A549 (cell line): ENCODE measurements around the gene CENATAC. TPM values are rescaled to one million over a fixed set of nuclear protein-coding genes. Genes with fewer than 3 reads are reported as not detected.
A peak's percentile ranks its signal among the peaks of the same experiment; 100 is the strongest.

Experiments used
- ATAC-seq, 2 experiments: fragments of 200-7000 bp in 1 of 2; fragments of >200 bp in 1 of 2; cut with Nextera tagmentation in 1 of 2; cut with Tn5 transposase in 1 of 2; 3 replicates each; pipeline versions ENCODE4 v1.8.0 to v1.9.1; 2018 to 2020; ENCODE audit warnings: mild to moderate bottlenecking in 1 of 2, moderate library complexity in 1 of 2
- CTCF ChIA-PET: fragments of 300-600 bp; sonication (Branson Sonifier 250); formaldehyde crosslinking; extraction: SDS; loops from one replicate; lab custom pipeline; 2021; ENCODE audit warnings: antibody characterized with exemption, inconsistent platforms; lab: Yijun Ruan, JAX
- POLR2A ChIA-PET: fragments of 350-600 bp; formaldehyde crosslinking; extraction: SDS; loops from one replicate; lab custom pipeline; 2021; ENCODE audit warnings: antibody characterized with exemption, inconsistent platforms; lab: Yijun Ruan, JAX
- DNase-seq, 2 experiments: peaks; one replicate each; pipeline versions ENCODE4 v3.0.0 to v3.0.0-alpha.2; 2011 to 2016; ENCODE audit warnings: low read depth in 1 of 2, low spot score in 1 of 2
- FAIRE-seq: peaks from 2 replicates; lab custom pipeline; 2011; peaks lifted over from hg19 to GRCh38; lab: Jason Lieb, UNC
- H3K27ac ChIP-seq, 2 experiments: fragments of >200 bp; sonication (Bioruptor Twin); formaldehyde crosslinking; 3 replicates each; pipeline ENCODE4 v1.5.1; 2016 to 2017
- H3K4me1 ChIP-seq: fragments of >200 bp; sonication (Bioruptor Twin); formaldehyde crosslinking; 3 replicates; pipeline ENCODE4 v1.6.1; 2016
- H3K4me2 ChIP-seq: fragments of >200 bp; sonication (Bioruptor Twin); formaldehyde crosslinking; 3 replicates; pipeline ENCODE4 v1.6.1; 2016
- H3K4me3 ChIP-seq: fragments of >200 bp; sonication (Bioruptor Twin); formaldehyde crosslinking; 3 replicates; pipeline ENCODE4 v1.5.1; 2016
- H3K9me3 ChIP-seq: fragments of >200 bp; sonication (Bioruptor Twin); formaldehyde crosslinking; 3 replicates; pipeline ENCODE4 v1.6.1; 2016
- CHD4 ChIP-seq: fragments of 200-600 bp; sonication (generic); IDR thresholded peaks from 2 replicates; pipeline ENCODE4 v1.6.1; 2016; ENCODE audit warnings: antibody characterized with exemption, mild to moderate bottlenecking, borderline replicate concordance
- JUN ChIP-seq, 2 experiments: fragments of >200 bp; sonication (Bioruptor Twin); formaldehyde crosslinking; IDR thresholded peaks; 2 replicates in 1 of 2; 3 replicates in 1 of 2; pipeline ENCODE4 v1.6.1; 2016 to 2017
- NPAS2 ChIP-seq: fragments of 250-450 bp; sonication (Bioruptor Pico); IDR thresholded peaks from 2 replicates; pipeline ENCODE4 v1.8.0; 2022; ENCODE audit warnings: mild to moderate bottlenecking, moderate library complexity, borderline replicate concordance
- RAD21 ChIP-seq, 2 experiments: fragments of >200 bp in 1 of 2; sonication (Bioruptor Twin) in 1 of 2; formaldehyde crosslinking in 1 of 2; IDR thresholded peaks in 1 of 2; conservative IDR thresholded peaks in 1 of 2; 2 replicates in 1 of 2; 3 replicates in 1 of 2; pipeline ENCODE4 v1.6.1; 2012 to 2018; ENCODE audit warnings: inconsistent platforms in 1 of 2
- TP53 ChIP-seq: fragments of 250-450 bp; sonication (Bioruptor Pico); IDR thresholded peaks from 2 replicates; pipeline ENCODE4 v1.5.0; 2021; ENCODE audit warnings: mild to moderate bottlenecking, moderate library complexity
- ZSCAN20 ChIP-seq: fragments of 250-450 bp; sonication (Bioruptor Pico); IDR thresholded peaks from 2 replicates; pipeline ENCODE4 v1.8.0; 2022; ENCODE audit warnings: mild to moderate bottlenecking, moderate library complexity
- WGBS: methylation state at CpG from one replicate; pipeline ENCODE4 v1.1.6; 2017; ENCODE audit errors: missing lambda C conversion rate; 5-methylcytosine and 5-hydroxymethylcytosine counted together
- polyA plus RNA-seq, 4 experiments: library from polyadenylated mRNA; depleted of rRNA in 3 of 4; stranded (reverse); fragments of >200 nt; fragmentation: RNase III in 1 of 4; extraction: RNeasy Plus Mini Kit Qiagen cat#74134 plus additional on column Dnase treatment in 1 of 4; gene quantifications; 2 replicates in 3 of 4; 3 replicates in 1 of 4; pipeline ENCODE4 v1.2.3, GENCODE V29; 2011 to 2017
- TF ChIP-seq, protein P1 (sequence below): fragments of >200 bp; sonication (Bioruptor Twin); formaldehyde crosslinking; IDR thresholded peaks from 3 replicates; pipeline ENCODE4 v1.6.1; 2016

CENATAC gene
- polyA plus RNA-seq, 2 of the 4 experiments (the other 2 are of a cell fraction) = 11.1 to 20.2 TPM

DNA sequence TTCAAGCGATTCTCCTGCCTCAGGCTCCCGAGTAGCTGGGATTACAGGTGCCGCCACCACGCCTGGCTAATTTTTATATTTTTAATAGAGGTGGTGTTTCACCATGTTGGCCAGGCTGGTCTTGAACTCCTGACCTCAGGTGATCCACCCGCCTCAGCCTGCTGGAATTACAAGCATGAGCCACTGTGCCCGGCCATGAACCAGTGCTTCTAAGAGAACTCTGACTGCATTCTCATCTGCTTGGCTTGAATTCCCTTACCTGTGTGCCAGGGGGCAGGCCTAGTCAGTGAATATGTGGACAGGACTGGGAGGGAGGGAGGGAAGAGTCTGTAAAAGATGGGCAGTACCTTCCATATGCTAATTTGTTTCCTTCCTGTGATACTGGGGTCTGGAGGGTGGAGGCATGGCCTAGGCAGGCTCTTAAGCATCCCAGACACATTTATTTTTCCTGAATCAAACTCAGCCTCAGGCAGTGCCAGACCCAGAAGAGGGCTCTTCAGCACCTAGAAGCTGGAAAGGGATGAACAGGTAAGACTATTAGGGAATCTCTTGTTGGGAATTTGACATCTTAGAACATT, 13.6 kb downstream of the CENATAC start:
- H3K4me3 ChIP-seq = no peak overlapping the region
- FAIRE-seq = no peak
- peak; percentile 36; a peak in 4 of 6 replicates for ATAC-seq
- H3K4me2 ChIP-seq = no peak overlapping the region
- POLR2A ChIA-PET = no interaction called here
- WGBS = 90% methylated on average over 5 of the region's 6 CpGs
- TF ChIP-seq CHD4 = no peak
- no peak overlapping the region for H3K27ac ChIP-seq
- no peak for DNase-seq
- CTCF ChIA-PET = no interaction called here
- H3K4me1 ChIP-seq = peaks cover 14% of the 10 kb centered on the region
- no peaks in the 10 kb centered on the region for H3K9me3 ChIP-seq

DNA sequence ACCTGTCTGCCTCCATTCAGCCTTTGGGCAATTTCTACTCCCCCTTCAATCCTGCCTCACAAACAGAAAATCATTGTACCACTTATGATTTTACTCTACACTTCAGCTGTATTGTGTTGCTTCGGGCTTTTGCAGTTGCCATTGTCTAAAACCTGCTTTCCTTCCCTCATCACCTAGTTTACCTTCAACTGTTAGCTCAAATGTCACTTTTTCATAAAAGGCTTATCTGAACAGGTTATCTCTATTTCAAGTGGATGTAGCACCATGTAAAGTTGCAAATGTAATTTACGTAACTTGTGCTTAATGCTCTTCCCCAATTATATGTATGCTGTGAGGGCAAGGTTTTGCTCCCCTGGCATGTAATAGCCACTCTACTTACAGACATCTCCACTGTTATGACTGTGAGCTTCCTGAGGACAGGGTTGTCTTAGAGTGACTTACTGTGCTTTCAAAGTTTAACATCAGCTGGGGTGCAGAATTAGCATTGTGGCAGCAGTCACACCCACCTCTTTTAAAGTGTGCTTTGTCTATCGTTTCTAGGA, 14.8 kb downstream of the CENATAC start:
- CTCF ChIA-PET = no interaction called here
- Histone ChIP-seq H3K4me1 (peaks cover 18% of the 10 kb centered on the region), H3K27ac (no peak overlapping the region), H3K4me3 (no peak overlapping the region), H3K4me2 (no peak overlapping the region)
- FAIRE-seq (no peak), DNase-seq (no peak), ATAC-seq (peak in 1 of 2 experiments; percentile 16; a peak in 1 of 6 replicates)
- 86% methylated on average over 3 of the region's 3 CpGs for WGBS
- TF ChIP-seq, protein P1, sequence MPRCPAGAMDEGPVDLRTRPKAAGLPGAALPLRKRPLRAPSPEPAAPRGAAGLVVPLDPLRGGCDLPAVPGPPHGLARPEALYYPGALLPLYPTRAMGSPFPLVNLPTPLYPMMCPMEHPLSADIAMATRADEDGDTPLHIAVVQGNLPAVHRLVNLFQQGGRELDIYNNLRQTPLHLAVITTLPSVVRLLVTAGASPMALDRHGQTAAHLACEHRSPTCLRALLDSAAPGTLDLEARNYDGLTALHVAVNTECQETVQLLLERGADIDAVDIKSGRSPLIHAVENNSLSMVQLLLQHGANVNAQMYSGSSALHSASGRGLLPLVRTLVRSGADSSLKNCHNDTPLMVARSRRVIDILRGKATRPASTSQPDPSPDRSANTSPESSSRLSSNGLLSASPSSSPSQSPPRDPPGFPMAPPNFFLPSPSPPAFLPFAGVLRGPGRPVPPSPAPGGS = 0 out of 3 replicates have a peak, but pooled peaks have one; percentile 21
- TF ChIP-seq TP53 = no peak
- TF ChIP-seq, all 56 proteins: peak for 1
- POLR2A ChIA-PET = interaction anchor here (1.1 kb wide), 1 partner anchor 323 kb away, joined by 4 read pairs; no protein-coding TSS in a partner anchor
- no peaks in the 10 kb centered on the region for H3K9me3 ChIP-seq

DNA sequence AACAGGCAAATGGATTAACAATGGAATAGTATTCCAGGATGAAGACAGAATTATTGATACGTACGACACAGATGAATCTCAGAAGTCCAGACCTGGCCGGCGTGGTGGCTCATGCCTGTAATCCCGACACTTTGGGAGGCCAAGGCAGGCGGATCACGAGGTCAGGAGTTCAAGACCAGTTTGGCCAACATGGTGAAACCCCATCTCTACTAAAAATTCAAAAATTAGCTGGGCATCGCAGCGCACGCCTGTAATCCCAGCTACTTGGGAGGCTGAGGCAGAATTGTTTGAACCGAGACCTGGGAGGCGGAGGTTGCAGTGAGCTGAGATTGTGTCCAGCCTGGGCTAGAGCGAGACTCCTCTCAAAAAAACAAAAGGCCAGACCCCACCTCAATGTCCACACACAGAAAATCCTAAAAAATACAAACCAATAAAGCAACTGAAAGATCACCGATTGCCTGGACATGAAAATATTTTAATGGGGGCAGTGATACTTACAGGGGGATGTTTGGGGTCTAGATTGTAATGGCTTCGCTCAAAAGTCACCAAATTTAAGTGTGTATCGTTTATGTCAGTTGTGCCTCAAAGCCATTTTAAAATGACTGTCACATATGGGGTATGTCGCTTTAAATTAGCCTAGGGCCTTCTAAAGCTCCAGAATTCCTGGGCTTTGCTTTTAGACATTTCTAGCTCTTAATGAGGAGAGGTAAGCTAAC, 16.4 kb downstream of the CENATAC start:
- TF ChIP-seq, protein P1 = 0 out of 3 replicates have a peak, but pooled peaks have one; percentile 29
- TF ChIP-seq ZSCAN20 (CRISPR knock-in tag) = no peak
- TF ChIP-seq JUN (IDR thresholded peaks at IDR 0.05) = 0 out of 5 replicates have a peak, but pooled peaks of 1 of the 2 experiments have one; percentile 12
- no peak for DNase-seq
- H3K4me1 ChIP-seq = peaks cover 18% of the 10 kb centered on the region
- CTCF ChIA-PET = interaction anchor here (0.6 to 1.0 kb wide), 2 partner anchors 14 to 280 kb away, joined by 3 to 6 read pairs; no protein-coding TSS in a partner anchor
- H3K4me3 ChIP-seq = no peak overlapping the region
- POLR2A ChIA-PET = interaction anchor here (0.6 to 1.3 kb wide), 3 partner anchors 71 to 432 kb away, joined by 4 to 11 read pairs (median 4); partner anchors contain the start of gene HMBS
- no peak overlapping the region for H3K4me2 ChIP-seq
- ATAC-seq = no peak
- no peaks in the 10 kb centered on the region for H3K9me3 ChIP-seq
- FAIRE-seq = no peak
- no peak overlapping the region for H3K27ac ChIP-seq
- 94% methylated on average over 17 of the region's 17 CpGs for WGBS

DNA sequence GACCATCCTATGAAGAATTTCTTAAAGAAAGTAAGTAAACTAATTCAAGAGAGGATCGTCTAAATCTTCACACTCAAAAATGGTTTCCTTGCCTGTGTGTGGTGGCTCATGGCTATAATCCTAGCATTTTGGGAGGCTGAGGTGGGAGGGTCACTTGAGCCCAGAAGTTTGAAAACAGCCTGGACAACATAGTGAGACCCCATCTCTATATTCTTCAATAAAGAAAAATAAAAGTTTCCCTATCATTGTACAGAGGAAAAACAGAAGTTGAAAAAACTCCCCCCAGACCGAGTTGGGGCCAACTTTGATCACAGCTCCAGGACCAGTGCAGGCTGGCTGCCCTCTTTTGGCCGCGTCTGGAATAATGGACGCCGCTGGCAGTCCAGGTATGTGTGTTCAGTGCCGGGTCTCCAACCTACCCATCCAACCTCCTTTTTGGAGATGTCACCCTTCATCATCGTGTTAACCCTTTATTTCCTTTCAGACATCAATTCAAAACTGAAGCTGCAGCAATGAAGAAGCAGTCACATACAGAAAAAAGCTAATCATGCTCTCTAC, 17.2 kb downstream of the CENATAC start:
- ATAC-seq = no peak
- CTCF ChIA-PET = no interaction called here

More for the DNA sequence above, 17.2 kb downstream of the CENATAC start:
- no peaks in the 10 kb centered on the region for H3K9me3 ChIP-seq
- FAIRE-seq (no peak), DNase-seq (no peak)
- POLR2A ChIA-PET = interaction anchor here (0.6 to 1.4 kb wide), 4 partner anchors 16 to 432 kb away, joined by 4 to 11 read pairs (median 4); partner anchors contain the start of gene HMBS
- no peak overlapping the region for H3K4me3 ChIP-seq
- peaks cover 23% of the 10 kb centered on the region for H3K4me1 ChIP-seq
- TF ChIP-seq NPAS2 (CRISPR knock-in tag) (no peak), RAD21 (conservative IDR thresholded peaks at IDR 0.05 in 1 of 2, IDR thresholded peaks at IDR 0.05 in 1 of 2) (peak in 1 of 2 experiments; percentile 18; a peak in 2 of 5 replicates)
- TF ChIP-seq, protein P1 = 0 out of 3 replicates have a peak, but pooled peaks have one; percentile 23
- TF ChIP-seq, all 56 proteins: peak for 2
- no peak overlapping the region for H3K27ac ChIP-seq
- 40% methylated on average over 8 of the region's 8 CpGs for WGBS
- peak overlapping the region; percentile 85; the same call in 2 of the 3 replicates for H3K4me2 ChIP-seq
